HepG2 (cell line): ENCODE data around the gene SYNJ2. TPM values are rescaled to one million over a fixed set of nuclear protein-coding genes. Genes with fewer than 3 reads are reported as not detected.

ENCODE experiments used
- AGO1 ChIP-seq: fragments of 200-400 bp; formaldehyde crosslinking; IDR thresholded peaks from 2 replicates; pipeline ENCODE4 v1.6.1; 2017; ENCODE audit warnings: mild to moderate bottlenecking, low read depth, low read length, moderate library complexity; ENCODE audit not compliant: poor library complexity, severe bottlenecking
- BHLHE40 ChIP-seq: IDR thresholded peaks from 2 replicates; pipeline ENCODE4 v1.6.1; 2011; ENCODE audit warnings: low read length, improper control_type of control experiment
- FOSL1 ChIP-seq: sonication (generic); formaldehyde crosslinking; IDR thresholded peaks from 2 replicates; pipeline ENCODE4 v1.9.0; 2021; ENCODE audit warnings: missing genetic modification reagents, borderline replicate concordance
- FOXA3 ChIP-seq: IDR thresholded peaks from 2 replicates; pipeline ENCODE4 v1.6.1; 2016; ENCODE audit warnings: missing genetic modification reagents, missing compliant biosample characterization
- NFYB ChIP-seq: sonication (generic); formaldehyde crosslinking; IDR thresholded peaks from 2 replicates; pipeline ENCODE4 v1.4.0; 2020; ENCODE audit warnings: missing genetic modification reagents
- POGZ ChIP-seq: sonication (generic); formaldehyde crosslinking; IDR thresholded peaks from 2 replicates; pipeline ENCODE4 v1.4.0; 2020; ENCODE audit warnings: mild to moderate bottlenecking, missing genetic modification reagents
- POLR2AphosphoS5 ChIP-seq: IDR thresholded peaks from 2 replicates; pipeline ENCODE4 v1.6.1; 2012; ENCODE audit warnings: low read depth, low read length
- SAP130 ChIP-seq: IDR thresholded peaks from 2 replicates; pipeline ENCODE4 v1.6.1; 2016; ENCODE audit warnings: low read depth
- SMYD3 ChIP-seq: sonication (generic); formaldehyde crosslinking; IDR thresholded peaks from 2 replicates; pipeline ENCODE4 v1.8.1; 2023; ENCODE audit warnings: mild to moderate bottlenecking, missing genetic modification reagents
- ZBTB40 ChIP-seq, 2 experiments: fragments of 450-650 bp in 1 of 2; sonication (generic) in 1 of 2; formaldehyde crosslinking in 1 of 2; IDR thresholded peaks; 2 replicates each; pipeline versions ENCODE4 v1.6.1 to v1.8.0; 2016 to 2022; ENCODE audit warnings: antibody characterized with exemption in 1 of 2, mild to moderate bottlenecking in 1 of 2, missing genetic modification reagents in 1 of 2
- ZNF382 ChIP-seq: sonication (generic); formaldehyde crosslinking; IDR thresholded peaks from 2 replicates; pipeline ENCODE4 v1.5.0; 2020; ENCODE audit warnings: missing genetic modification reagents, mild to moderate bottlenecking, borderline replicate concordance
- ZNF431 ChIP-seq: sonication (generic); formaldehyde crosslinking; IDR thresholded peaks from 2 replicates; pipeline ENCODE4 v1.9.0; 2022; ENCODE audit warnings: missing genetic modification reagents, low read depth, mild to moderate bottlenecking, borderline replicate concordance
- ZNF546 ChIP-seq: sonication (generic); formaldehyde crosslinking; conservative IDR thresholded peaks from 2 replicates; pipeline ENCODE4 v1.8.1; 2023; ENCODE audit warnings: mild to moderate bottlenecking, missing genetic modification reagents
- ZNF574 ChIP-seq: sonication (generic); formaldehyde crosslinking; IDR thresholded peaks from 2 replicates; pipeline ENCODE4 v1.4.0; 2020; ENCODE audit warnings: missing genetic modification reagents
- ZNF576 ChIP-seq: sonication (generic); formaldehyde crosslinking; IDR thresholded peaks from 2 replicates; pipeline ENCODE4 v1.4.0; 2020; ENCODE audit warnings: mild to moderate bottlenecking, missing genetic modification reagents
- ZNF660 ChIP-seq: sonication (generic); formaldehyde crosslinking; IDR thresholded peaks from 2 replicates; pipeline ENCODE4 v1.5.1; 2020; ENCODE audit warnings: mild to moderate bottlenecking, low read depth, missing genetic modification reagents, borderline replicate concordance
- ZNF782 ChIP-seq: sonication (generic); formaldehyde crosslinking; IDR thresholded peaks from 2 replicates; pipeline ENCODE4 v1.4.0; 2020; ENCODE audit warnings: missing genetic modification reagents, mild to moderate bottlenecking, borderline replicate concordance
- ZNF839 ChIP-seq: sonication (generic); formaldehyde crosslinking; IDR thresholded peaks from 2 replicates; pipeline ENCODE4 v1.4.0; 2020; ENCODE audit warnings: missing genetic modification reagents, mild to moderate bottlenecking, borderline replicate concordance
- ZSCAN29 ChIP-seq: sonication (generic); formaldehyde crosslinking; conservative IDR thresholded peaks from 2 replicates; pipeline ENCODE4 v1.4.0; 2020; ENCODE audit warnings: mild to moderate bottlenecking, missing genetic modification reagents
- polyA plus RNA-seq, 8 experiments: library from polyadenylated mRNA; depleted of rRNA in 3 of 8; stranded (reverse) in 7 of 8; unstranded in 1 of 8; fragments of >200 nt; fragmentation: Illumina TruSeq in 4 of 8; extraction: Trizol in 4 of 8; gene quantifications; 2 replicates each; pipeline versions ENCODE4 v1.2.1 to v1.2.3, GENCODE V29; 2011 to 2016; ENCODE audit warnings: low read depth in 4 of 8, missing spikeins in 1 of 8, mixed read lengths in 1 of 8; ENCODE audit not compliant: insufficient read depth in 1 of 8
- total RNA-seq, 5 experiments: library from RNA; depleted of rRNA; stranded (reverse); fragments of >200 nt; fragmentation: Illumina TruSeq; extraction: Trizol; gene quantifications; 2 replicates each; pipeline ENCODE4 v1.2.3, GENCODE V29; 2016; ENCODE audit warnings: low read depth in 1 of 5

Gene SYNJ2
- total and polyA plus RNA-seq, 2 of the 13 experiments (the other 11 are each of a cell fraction or from before 2014, with no cell fraction given), result 39.1 to 57.6 TPM

- TF ChIP-seq ZNF431 (CRISPR knock-in tag) (no peak), ZNF576 (no peak), AGO1 (no peak), ZNF782 (CRISPR knock-in tag) (no peak), FOXA3 (CRISPR knock-in tag) (peak; percentile 24; the same call in 1 of the 2 replicates), ZNF574 (CRISPR knock-in tag) (no peak), ZNF546 (CRISPR knock-in tag) (no peak), BHLHE40 (0 out of 2 replicates have a peak, but pooled peaks have one; percentile 15), FOSL1 (CRISPR knock-in tag) (no peak), POLR2AphosphoS5 (no peak), ZNF382 (CRISPR knock-in tag) (no peak), ZBTB40 (IDR thresholded peaks at IDR 0.05) (no peak), ZBTB40 (CRISPR knock-in tag; IDR thresholded peaks at IDR 0.05) (peak; percentile 9; the same call in 1 of the 2 replicates), ZNF660 (CRISPR knock-in tag) (no peak), ZNF839 (CRISPR knock-in tag) (no peak), ZSCAN29 (CRISPR knock-in tag) (no peak), SAP130 (no peak; the same call in 1 of the 2 replicates), POGZ (CRISPR knock-in tag) (no peak), SMYD3 (CRISPR knock-in tag) (no peak), NFYB (CRISPR knock-in tag) (no peak)
Measured at GRCh38 chr6:157982102-157982562, 469 bp downstream of the SYNJ2 start (continued).
